Lower lobe of right lung (tissue), 2 donors: ENCODE results near the gene NME7. TPM values are rescaled to one million over a fixed set of nuclear protein-coding genes. Genes with fewer than 3 reads are reported as not detected.

Experiments
- ATAC-seq, 2 donors: fragments of 200-7000 bp; cut with Tn5 transposase; one replicate each; pipeline ENCODE4 v1.9.1; 2020 to 2022; ENCODE audit warnings: mild to moderate bottlenecking in 2 of 2, moderate library complexity in 2 of 2
- DNase-seq: peaks from one replicate; pipeline ENCODE4 v3.0.0-alpha.2; 2020
- H3K27ac ChIP-seq: fragments of 200-600 bp; one replicate; pipeline ENCODE4 v1.8.0; 2022
- H3K27me3 ChIP-seq: fragments of 200-600 bp; one replicate; pipeline ENCODE4 v1.8.0; 2022; ENCODE audit warnings: low read depth
- H3K36me3 ChIP-seq: fragments of 200-600 bp; one replicate; pipeline ENCODE4 v1.8.0; 2022; ENCODE audit warnings: mild to moderate bottlenecking
- H3K4me1 ChIP-seq: fragments of 200-600 bp; one replicate; pipeline ENCODE4 v1.8.0; 2022
- H3K4me3 ChIP-seq: fragments of 200-600 bp; one replicate; pipeline ENCODE4 v1.8.0; 2022; ENCODE audit warnings: mild to moderate bottlenecking
- H3K9me3 ChIP-seq: fragments of 200-600 bp; one replicate; pipeline ENCODE4 v1.8.0; 2022
- intact Hi-C: fragments of 100-400 bp; cut with DNase I; formaldehyde crosslinking; loops from one replicate; pipeline ENCODE4 v1.11.0; 2022
- total RNA-seq: library from RNA; stranded (reverse); fragmentation: NEBNext Ultra II Directional; extraction: Animal tissue kit (Norgen Biotek cat#: 25700); gene quantifications from one replicate; pipeline ENCODE4 v1.2.1, GENCODE V29; 2021
- TF ChIP-seq, protein P1 (sequence below): fragments of 200-600 bp; IDR thresholded peaks from one replicate; pipeline ENCODE4 v1.8.0; 2022; ENCODE audit warnings: antibody characterized with exemption, mild to moderate bottlenecking
- donor health status: DM: no; HTN: yes; CAD: no; lungs with severe emphysema.

NME7 gene
- total RNA-seq, 1 donor from 2014 or later, result 17.3 TPM

DNA sequence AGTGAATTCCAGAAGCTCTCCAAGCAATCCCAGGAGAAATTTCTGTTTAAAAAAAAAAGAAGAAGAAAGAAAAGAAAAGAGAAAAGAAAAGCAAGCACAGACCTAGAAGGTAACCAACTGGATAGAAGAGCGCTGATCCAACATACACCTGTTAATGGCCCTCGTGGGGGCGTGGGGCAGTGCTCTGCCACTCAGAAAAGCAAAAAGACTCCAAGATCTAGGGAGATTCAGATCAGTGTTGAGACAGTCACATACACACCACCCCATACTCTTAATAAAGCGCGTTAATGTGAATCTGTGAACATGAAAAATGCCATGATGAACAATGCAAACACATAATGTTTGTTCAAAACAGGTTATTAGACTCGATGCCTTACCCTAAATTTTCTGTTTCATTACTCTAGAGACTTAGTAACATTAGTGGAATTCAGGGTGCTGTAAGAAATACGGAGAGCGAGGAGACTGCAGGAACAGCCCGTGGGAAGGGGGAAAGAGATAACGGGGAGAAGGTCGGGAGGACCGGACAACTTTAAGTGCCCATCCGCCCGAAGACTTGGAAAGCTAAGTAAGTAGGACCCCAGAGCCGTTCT, 406 bp downstream of the NME7 start:
- Histone ChIP-seq H3K36me3 (peaks cover 27% of the 10 kb centered on the region), H3K27me3 (no peaks in the 10 kb centered on the region), H3K27ac (peak overlapping the region; percentile 82), H3K9me3 (no peaks in the 10 kb centered on the region), H3K4me1 (peaks cover 24% of the 10 kb centered on the region), H3K4me3 (peak overlapping the region; percentile 79)
- TF ChIP-seq, protein P1, sequence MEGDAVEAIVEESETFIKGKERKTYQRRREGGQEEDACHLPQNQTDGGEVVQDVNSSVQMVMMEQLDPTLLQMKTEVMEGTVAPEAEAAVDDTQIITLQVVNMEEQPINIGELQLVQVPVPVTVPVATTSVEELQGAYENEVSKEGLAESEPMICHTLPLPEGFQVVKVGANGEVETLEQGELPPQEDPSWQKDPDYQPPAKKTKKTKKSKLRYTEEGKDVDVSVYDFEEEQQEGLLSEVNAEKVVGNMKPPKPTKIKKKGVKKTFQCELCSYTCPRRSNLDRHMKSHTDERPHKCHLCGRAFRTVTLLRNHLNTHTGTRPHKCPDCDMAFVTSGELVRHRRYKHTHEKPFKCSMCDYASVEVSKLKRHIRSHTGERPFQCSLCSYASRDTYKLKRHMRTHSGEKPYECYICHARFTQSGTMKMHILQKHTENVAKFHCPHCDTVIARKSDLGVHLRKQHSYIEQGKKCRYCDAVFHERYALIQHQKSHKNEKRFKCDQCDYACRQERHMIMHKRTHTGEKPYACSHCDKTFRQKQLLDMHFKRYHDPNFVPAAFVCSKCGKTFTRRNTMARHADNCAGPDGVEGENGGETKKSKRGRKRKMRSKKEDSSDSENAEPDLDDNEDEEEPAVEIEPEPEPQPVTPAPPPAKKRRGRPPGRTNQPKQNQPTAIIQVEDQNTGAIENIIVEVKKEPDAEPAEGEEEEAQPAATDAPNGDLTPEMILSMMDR, result no peak
- ATAC-seq (peak in 1 of 2 donors; percentile 12), DNase-seq (no peak)
- intact Hi-C loops, result no loop called here

DNA sequence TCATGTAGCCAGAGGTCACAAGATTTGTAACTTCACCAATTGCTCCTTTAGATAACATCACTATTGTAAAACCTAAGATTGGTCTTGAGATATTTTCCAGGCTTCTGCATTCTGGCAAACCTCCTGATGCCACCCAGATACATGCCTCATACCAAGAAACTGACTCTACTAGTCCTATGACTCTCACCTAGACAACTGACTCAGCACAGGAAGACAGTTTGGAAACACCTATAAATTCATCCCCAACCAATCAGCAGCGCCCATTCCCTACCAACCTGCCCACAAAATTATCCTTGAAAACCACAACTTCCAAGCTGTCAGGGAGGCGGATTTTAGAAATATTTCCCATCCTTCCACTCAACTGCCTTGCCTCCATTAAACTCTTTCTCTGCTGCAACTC, 2.6 kb downstream of the NME7 start:
- no peak for DNase-seq
- intact Hi-C loops, result no loop called here
- Histone ChIP-seq H3K4me1 (peaks cover 23% of the 10 kb centered on the region), H3K36me3 (peaks cover 4% of the 10 kb centered on the region), H3K27me3 (no peaks in the 10 kb centered on the region), H3K9me3 (no peaks in the 10 kb centered on the region), H3K4me3 (no peak overlapping the region), H3K27ac (no peak overlapping the region)
- TF ChIP-seq, protein P1, result no peak
- ATAC-seq, result no peak

GRCh38 chr1:169363046-169363730, 4.4 kb downstream of the NME7 start:
- intact Hi-C loops, result no loop called here
- TF ChIP-seq, protein P1, result no peak
- no peak overlapping the region for H3K4me3 ChIP-seq
- H3K27ac ChIP-seq, result no peak overlapping the region
- no peak for ATAC-seq
- H3K4me1 ChIP-seq, result peaks cover 10% of the 10 kb centered on the region
- no peaks in the 10 kb centered on the region for H3K27me3 ChIP-seq
- H3K9me3 ChIP-seq, result no peaks in the 10 kb centered on the region
- no peaks in the 10 kb centered on the region for H3K36me3 ChIP-seq
- DNase-seq, result no peak

DNA sequence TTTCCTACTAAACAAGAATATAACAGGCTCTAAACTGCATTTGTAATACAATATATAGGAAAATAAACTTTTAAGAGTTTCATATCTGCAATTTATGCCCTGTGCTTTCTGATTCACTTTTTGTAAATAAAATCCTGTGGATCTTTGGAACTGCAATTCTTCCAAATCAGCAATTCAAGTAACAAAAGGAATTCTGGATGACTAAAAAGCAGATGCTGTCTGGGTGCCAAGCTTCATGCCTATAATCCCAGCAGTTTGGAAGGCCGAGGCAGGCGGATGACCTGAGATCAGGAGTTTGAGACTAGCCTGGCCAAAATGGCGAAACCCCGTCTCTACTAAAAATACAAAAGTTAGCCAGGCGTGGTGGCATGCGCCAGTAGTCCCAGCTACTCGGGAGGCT, 6.3 kb downstream of the NME7 start:
- H3K27me3 ChIP-seq, result no peaks in the 10 kb centered on the region
- H3K27ac ChIP-seq, result no peak overlapping the region
- no peaks in the 10 kb centered on the region for H3K4me1 ChIP-seq
- TF ChIP-seq, protein P1, result no peak
- no peak for DNase-seq
- ATAC-seq, result no peak
- H3K9me3 ChIP-seq, result no peaks in the 10 kb centered on the region
- intact Hi-C loops, result no loop called here
- H3K4me3 ChIP-seq, result no peak overlapping the region
- no peaks in the 10 kb centered on the region for H3K36me3 ChIP-seq

DNA sequence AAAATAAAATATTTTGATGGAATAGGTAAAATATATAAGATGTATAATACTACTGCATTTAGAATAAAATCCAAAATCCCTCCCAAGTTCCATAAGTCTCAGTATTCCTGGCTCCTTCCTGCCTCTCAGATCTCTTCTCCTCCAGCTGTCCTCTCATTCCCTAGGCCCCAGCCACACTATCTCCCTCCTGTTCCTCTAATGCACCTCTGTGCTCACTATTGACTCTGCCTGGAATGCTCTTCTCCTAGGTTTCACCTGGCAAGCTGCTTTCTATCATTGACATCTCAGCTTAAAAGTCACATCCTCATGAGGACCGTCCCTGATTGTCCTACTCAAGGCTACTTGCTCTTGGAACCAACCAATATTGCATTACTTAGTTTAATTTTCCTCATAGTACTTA, 7.2 kb downstream of the NME7 start:
- ATAC-seq (no peak), DNase-seq (no peak)
- H3K4me1 ChIP-seq, result no peaks in the 10 kb centered on the region
- H3K36me3 ChIP-seq, result no peaks in the 10 kb centered on the region
- H3K9me3 ChIP-seq, result no peaks in the 10 kb centered on the region
- no peak overlapping the region for H3K27ac ChIP-seq
- intact Hi-C loops, result no loop called here
- TF ChIP-seq, protein P1, result no peak
- no peaks in the 10 kb centered on the region for H3K27me3 ChIP-seq
- H3K4me3 ChIP-seq, result no peak overlapping the region
